ENCODE measurements around the gene GPBP1.

DNA sequence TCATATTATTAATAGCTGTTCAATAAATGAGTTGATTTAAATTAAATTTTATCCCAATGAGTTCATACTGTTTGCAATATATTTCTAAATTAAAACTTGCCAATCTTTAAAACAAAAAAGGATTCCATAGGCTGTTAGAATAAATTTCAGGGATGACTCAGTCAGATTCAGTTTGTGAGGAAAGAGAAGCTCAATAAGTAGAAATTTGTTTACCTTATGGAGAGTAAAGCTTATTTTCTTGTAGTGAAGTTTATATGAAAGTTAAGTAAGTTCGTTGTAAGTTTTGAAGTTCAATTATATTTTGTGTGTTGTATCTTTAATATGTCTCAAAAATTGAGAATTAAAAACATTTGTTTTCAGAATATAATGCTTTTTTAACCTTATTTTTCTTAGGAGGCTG lies 29.0 kb downstream of the GPBP1 start:
- no peak for TF ChIP-seq EZH2phosphoT487 (IDR thresholded peaks at IDR 0.05; ENCODE audit: borderline replicate concordance, low read length)
- no peak for TF ChIP-seq CTCF (IDR thresholded peaks at IDR 0.05; ENCODE audit: low read depth, low read length, poor library complexity, severe bottlenecking)
